Smooth muscle cell (in vitro differentiated cells): ENCODE data around the gene DHRS13. TPM values are rescaled to one million over a fixed set of nuclear protein-coding genes. Genes with fewer than 3 reads are reported as not detected.

Experiments used
- DNase-seq: peaks from one replicate; lab custom pipeline; 2025; ENCODE audit not compliant: unreplicated experiment; lab: John Stamatoyannopoulos, UW
- H2AFZ ChIP-seq: fragments of 200-600 bp; sonication (generic); 2 replicates; pipeline ENCODE4 v1.6.0; 2016; ENCODE audit warnings: antibody characterized with exemption, low read depth, mild to moderate bottlenecking
- H3F3A ChIP-seq: fragments of 200-600 bp; sonication (generic); 2 replicates; pipeline ENCODE4 v1.6.0; 2017; ENCODE audit warnings: antibody characterized with exemption, low read depth
- H3K27ac ChIP-seq: fragments of 200-600 bp; sonication (generic); 2 replicates; pipeline ENCODE4 v1.5.1; 2016; ENCODE audit warnings: low read depth, mild to moderate bottlenecking
- H3K27me3 ChIP-seq: fragments of 200-600 bp; sonication (generic); 2 replicates; pipeline ENCODE4 v1.6.1; 2016; ENCODE audit warnings: low read depth, mild to moderate bottlenecking
- H3K36me3 ChIP-seq: fragments of 200-600 bp; sonication (generic); 2 replicates; pipeline ENCODE4 v1.5.1; 2016; ENCODE audit warnings: low read depth
- H3K4me1 ChIP-seq: fragments of 200-600 bp; sonication (generic); 2 replicates; pipeline ENCODE4 v1.5.1; 2016; ENCODE audit warnings: low read depth
- H3K4me2 ChIP-seq: fragments of 200-600 bp; sonication (generic); 2 replicates; pipeline ENCODE4 v1.6.0; 2016; ENCODE audit warnings: mild to moderate bottlenecking
- H3K4me3 ChIP-seq: fragments of 200-600 bp; sonication (generic); 2 replicates; pipeline ENCODE4 v1.5.1; 2016; ENCODE audit warnings: mild to moderate bottlenecking
- H3K79me2 ChIP-seq: fragments of 200-600 bp; sonication (generic); 2 replicates; pipeline ENCODE4 v1.6.0; 2016; ENCODE audit warnings: low read depth, mild to moderate bottlenecking
- H3K9ac ChIP-seq: fragments of 200-600 bp; sonication (generic); 2 replicates; pipeline ENCODE4 v1.6.0; 2016; ENCODE audit warnings: low read depth
- H3K9me3 ChIP-seq: fragments of 200-600 bp; sonication (generic); replicated peaks from 2 replicates; pipeline ENCODE4 v1.5.1; 2016; ENCODE audit warnings: low read depth
- H4K20me1 ChIP-seq: fragments of 200-600 bp; sonication (generic); 2 replicates; pipeline ENCODE4 v1.6.0; 2016; ENCODE audit warnings: low read depth
- WGBS: methylation state at CpG from one replicate; pipeline ENCODE4 v1.1.7; 2016; ENCODE audit warnings: low lambda C conversion rate; 5-methylcytosine and 5-hydroxymethylcytosine counted together
- polyA plus RNA-seq: library from polyadenylated mRNA; unstranded; fragments of >200 nt; fragmentation: Nextera tagmentation; extraction: Ambion mirVana; gene quantifications from 2 replicates; pipeline ENCODE4 v1.2.1, GENCODE V29; 2016
- total RNA-seq: library from RNA; depleted of rRNA; stranded (reverse); fragments of >200 nt; gene quantifications from 2 replicates; pipeline ENCODE4 v1.2.3, GENCODE V29; 2014
- TF ChIP-seq, protein P1 (sequence below): fragments of 200-600 bp; sonication (generic); IDR thresholded peaks from 2 replicates; pipeline ENCODE4 v1.5.1; 2017; ENCODE audit warnings: borderline replicate concordance, mild to moderate bottlenecking, antibody characterized with exemption; ENCODE audit not compliant: insufficient read depth, poor library complexity, severe bottlenecking

The DHRS13 gene
- total and polyA plus RNA-seq, 2 experiments from 2014 or later: 6.0 to 10.1 TPM

DNA sequence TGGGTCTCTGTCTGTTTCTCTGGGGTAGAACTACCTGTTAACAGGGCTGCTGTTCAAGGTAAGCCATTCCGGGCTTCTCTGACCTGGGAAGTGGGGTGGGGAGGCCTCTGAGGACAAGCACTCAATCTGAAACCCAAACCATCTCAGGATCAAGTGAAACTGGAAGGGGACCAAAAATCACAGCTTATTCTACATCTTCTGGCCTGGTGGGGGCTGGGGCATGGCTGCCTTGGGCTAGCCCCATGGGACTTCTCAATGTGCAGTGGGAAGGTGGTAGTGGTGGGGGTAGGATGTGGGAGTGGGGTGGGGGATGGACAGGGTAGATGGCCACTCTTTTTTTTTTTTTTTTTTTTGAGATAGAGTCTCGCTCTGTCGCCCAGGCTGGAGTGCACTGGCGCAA, 10.9 kb downstream of the DHRS13 start:
- TF ChIP-seq, protein P1, sequence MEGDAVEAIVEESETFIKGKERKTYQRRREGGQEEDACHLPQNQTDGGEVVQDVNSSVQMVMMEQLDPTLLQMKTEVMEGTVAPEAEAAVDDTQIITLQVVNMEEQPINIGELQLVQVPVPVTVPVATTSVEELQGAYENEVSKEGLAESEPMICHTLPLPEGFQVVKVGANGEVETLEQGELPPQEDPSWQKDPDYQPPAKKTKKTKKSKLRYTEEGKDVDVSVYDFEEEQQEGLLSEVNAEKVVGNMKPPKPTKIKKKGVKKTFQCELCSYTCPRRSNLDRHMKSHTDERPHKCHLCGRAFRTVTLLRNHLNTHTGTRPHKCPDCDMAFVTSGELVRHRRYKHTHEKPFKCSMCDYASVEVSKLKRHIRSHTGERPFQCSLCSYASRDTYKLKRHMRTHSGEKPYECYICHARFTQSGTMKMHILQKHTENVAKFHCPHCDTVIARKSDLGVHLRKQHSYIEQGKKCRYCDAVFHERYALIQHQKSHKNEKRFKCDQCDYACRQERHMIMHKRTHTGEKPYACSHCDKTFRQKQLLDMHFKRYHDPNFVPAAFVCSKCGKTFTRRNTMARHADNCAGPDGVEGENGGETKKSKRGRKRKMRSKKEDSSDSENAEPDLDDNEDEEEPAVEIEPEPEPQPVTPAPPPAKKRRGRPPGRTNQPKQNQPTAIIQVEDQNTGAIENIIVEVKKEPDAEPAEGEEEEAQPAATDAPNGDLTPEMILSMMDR: no peak
- H3K4me1 ChIP-seq: peaks cover 8% of the 10 kb centered on the region
- no peak for DNase-seq
- no peak overlapping the region for H3K4me3 ChIP-seq
- peaks cover 19% of the 10 kb centered on the region for H3K79me2 ChIP-seq
- peaks cover 10% of the 10 kb centered on the region for H3F3A ChIP-seq
- no peaks in the 10 kb centered on the region for H3K36me3 ChIP-seq
- H3K9me3 ChIP-seq: no peaks in the 10 kb centered on the region
- no peaks in the 10 kb centered on the region for H3K27me3 ChIP-seq
- H2AFZ ChIP-seq: no peak overlapping the region
- WGBS: 100% methylated on average over 3 of the region's 4 CpGs
- H3K4me2 ChIP-seq: no peak overlapping the region
- no peak overlapping the region for H3K27ac ChIP-seq
- H3K9ac ChIP-seq: no peak overlapping the region
- H4K20me1 ChIP-seq: peaks cover 11% of the 10 kb centered on the region

DNA sequence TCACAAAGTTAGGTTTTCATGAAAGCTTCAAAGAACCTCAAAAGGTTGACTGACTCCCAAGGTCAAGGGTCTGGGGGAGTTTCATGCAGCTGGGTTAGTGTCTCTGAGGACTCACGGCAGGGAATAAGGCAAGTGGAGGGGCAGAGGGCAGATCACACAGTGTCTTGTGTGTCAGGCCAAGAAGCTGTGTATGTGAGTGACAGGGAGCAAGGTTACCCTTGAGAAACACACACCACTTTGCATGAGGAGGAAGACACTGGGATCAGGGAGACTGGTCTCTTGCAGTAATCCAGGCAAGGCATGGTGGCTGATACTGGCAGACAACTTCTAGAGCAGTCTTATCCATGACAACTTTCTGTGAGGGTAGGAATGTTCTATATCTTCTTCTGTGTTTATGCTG, 11.7 kb downstream of the DHRS13 start:
- Histone ChIP-seq H3K4me3 (no peak overlapping the region), H3K27me3 (no peaks in the 10 kb centered on the region), H3K79me2 (peaks cover 19% of the 10 kb centered on the region), H2AFZ (no peak overlapping the region), H3F3A (peaks cover 5% of the 10 kb centered on the region), H3K4me2 (no peak overlapping the region), H3K9ac (no peak overlapping the region), H3K9me3 (no peaks in the 10 kb centered on the region), H3K27ac (no peak overlapping the region), H4K20me1 (peaks cover 5% of the 10 kb centered on the region), H3K4me1 (peaks cover 4% of the 10 kb centered on the region), H3K36me3 (no peaks in the 10 kb centered on the region)
- no peak for DNase-seq
- TF ChIP-seq, protein P1: no peak
- 100% methylated on average over 1 of the region's 1 CpG for WGBS

DNA sequence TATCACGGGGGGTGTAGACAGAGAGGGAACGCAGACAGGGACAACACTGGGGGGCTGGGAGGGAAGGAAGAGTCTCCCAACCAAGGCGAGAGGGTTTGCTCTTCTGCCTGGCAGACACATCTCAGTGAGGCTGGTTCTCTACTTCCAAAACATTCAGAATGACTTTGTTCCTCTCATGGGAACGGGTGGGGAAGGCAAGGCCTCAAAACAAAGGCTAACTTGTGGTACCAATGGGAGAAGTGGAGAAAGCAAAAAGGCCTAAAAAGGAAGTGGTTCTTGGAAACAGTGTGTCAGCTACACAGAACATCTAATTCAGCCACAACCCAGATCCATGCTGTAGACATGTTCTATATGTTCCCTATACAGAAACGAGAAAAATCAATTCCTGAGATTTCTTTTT, 12.9 kb downstream of the DHRS13 start:
- TF ChIP-seq, protein P1: no peak
- H3F3A ChIP-seq: no peaks in the 10 kb centered on the region
- no peaks in the 10 kb centered on the region for H3K27me3 ChIP-seq
- WGBS: 88% methylated on average over 5 of the region's 5 CpGs
- H3K27ac ChIP-seq: no peak overlapping the region
- H2AFZ ChIP-seq: no peak overlapping the region
- no peaks in the 10 kb centered on the region for H4K20me1 ChIP-seq
- no peak overlapping the region for H3K4me2 ChIP-seq
- H3K79me2 ChIP-seq: peaks cover 13% of the 10 kb centered on the region
- no peaks in the 10 kb centered on the region for H3K9me3 ChIP-seq
- H3K36me3 ChIP-seq: no peaks in the 10 kb centered on the region
- DNase-seq: no peak
- H3K4me3 ChIP-seq: no peak overlapping the region
- no peaks in the 10 kb centered on the region for H3K4me1 ChIP-seq
- H3K9ac ChIP-seq: no peak overlapping the region

DNA sequence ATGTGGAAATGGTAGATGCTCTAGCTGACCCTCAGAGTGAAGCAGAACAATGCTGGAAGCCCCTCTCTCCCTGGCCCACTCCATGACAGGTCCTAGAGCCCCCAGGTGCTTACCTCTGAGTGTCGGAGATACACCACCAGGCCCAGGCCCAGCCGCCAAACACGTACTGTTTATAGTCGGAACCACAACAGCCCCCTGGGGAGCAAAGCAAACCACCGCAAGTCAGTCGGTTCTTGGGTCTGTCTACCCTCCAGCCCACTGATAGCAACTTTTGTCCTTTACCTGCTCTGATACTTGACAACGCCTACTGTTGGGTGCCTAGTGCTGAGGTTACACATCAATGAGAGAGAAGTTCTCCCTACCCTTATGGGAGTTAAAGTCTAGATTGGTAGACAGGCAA, 14.0 kb downstream of the DHRS13 start:
- H3K27ac ChIP-seq: no peak overlapping the region
- DNase-seq: no peak
- TF ChIP-seq, protein P1: no peak
- no peaks in the 10 kb centered on the region for H3K27me3 ChIP-seq
- no peaks in the 10 kb centered on the region for H4K20me1 ChIP-seq
- 95% methylated on average over 7 of the region's 7 CpGs for WGBS
- H3F3A ChIP-seq: no peaks in the 10 kb centered on the region
- no peak overlapping the region for H3K4me3 ChIP-seq
- H3K9ac ChIP-seq: no peak overlapping the region
- H2AFZ ChIP-seq: no peak overlapping the region
- H3K79me2 ChIP-seq: peaks cover 3% of the 10 kb centered on the region
- H3K4me2 ChIP-seq: no peak overlapping the region
- H3K9me3 ChIP-seq: no peaks in the 10 kb centered on the region
- no peaks in the 10 kb centered on the region for H3K36me3 ChIP-seq
- H3K4me1 ChIP-seq: no peaks in the 10 kb centered on the region
